Erythroblast (primary cell): Measurements from ENCODE around the gene SLC9A5.
A peak's percentile ranks its signal among the peaks of the same experiment; 100 is the strongest.

Experiments used
- DNase-seq, 2 experiments: peaks; one replicate each; lab custom pipeline; 2025; lab: John Stamatoyannopoulos, UW
- GATA1 ChIP-seq: IDR thresholded peaks from 2 replicates; pipeline ENCODE4 v1.6.1; 2011; ENCODE audit warnings: low read depth, mild to moderate bottlenecking, control low read depth, low read length, moderate library complexity
- POLR2A ChIP-seq: IDR thresholded peaks from 2 replicates; pipeline ENCODE4 v1.6.1; 2011; ENCODE audit warnings: mild to moderate bottlenecking, low read length

The SLC9A5 gene

GRCh38 chr16:67279296-67280089, 30.7 kb downstream of the SLC9A5 start, which contains the start of gene PLEKHG4:
TSS of gene PLEKHG4 (plus strand) at chr16:67279532. CDS start at chr16:67280045, 513 bp downstream.
- TF ChIP-seq GATA1 = no peak
- peak; percentile 47 for TF ChIP-seq POLR2A
- peak; percentile 89 to 93 for DNase-seq

GRCh38 chr16:67280090-67281015, 31.6 kb downstream of the SLC9A5 start:
- DNase-seq = no peak
- TF ChIP-seq POLR2A (no peak), GATA1 (no peak)

- DNase-seq = no peak
- TF ChIP-seq POLR2A = no peak
These were observed 33.0 kb downstream of the SLC9A5 start for GRCh38 chr16:67281536-67282446.

GRCh38 chr16:67282447-67282805, 33.6 kb downstream of the SLC9A5 start:
- DNase-seq = no peak
- no peak for TF ChIP-seq GATA1
- TF ChIP-seq POLR2A = no peak

GRCh38 chr16:67283039-67283825, 34.5 kb downstream of the SLC9A5 start:
- no peak for DNase-seq
- TF ChIP-seq GATA1 (no peak), POLR2A (no peak)

- DNase-seq = no peak
- TF ChIP-seq POLR2A (no peak), GATA1 (no peak)
These were observed 35.2 kb downstream of the SLC9A5 start for GRCh38 chr16:67283826-67284555.

- no peak for TF ChIP-seq GATA1
- no peak for TF ChIP-seq POLR2A
- DNase-seq = peak in 1 of 2 experiments; percentile 43
These were observed 36.2 kb downstream of the SLC9A5 start for GRCh38 chr16:67284699-67285646.

GRCh38 chr16:67286441-67287235, 37.9 kb downstream of the SLC9A5 start:
- TF ChIP-seq POLR2A (no peak), GATA1 (no peak)
- DNase-seq = no peak

GRCh38 chr16:67287960-67288359, 39.2 kb downstream of the SLC9A5 start:
- TF ChIP-seq POLR2A (no peak), GATA1 (no peak)
- DNase-seq = no peak

GRCh38 chr16:67291461-67291860, 42.7 kb downstream of the SLC9A5 start:
- DNase-seq = no peak

More at GRCh38 chr16:67291461-67291860, 42.7 kb downstream of the SLC9A5 start:
- TF ChIP-seq POLR2A = no peak
- TF ChIP-seq GATA1 = no peak
